Panc1 (cell line): ENCODE data around the gene NOL4L. TPM values are rescaled to one million over a fixed set of nuclear protein-coding genes. Genes with fewer than 3 reads are reported as not detected.

Experiments used
- ATAC-seq: fragments of 200-7000 bp; cut with Tn5 transposase; 2 replicates; pipeline ENCODE4 v1.9.1; 2020; ENCODE audit warnings: mild to moderate bottlenecking, moderate library complexity
- BruUV-seq: library from RNA; stranded (reverse); fragments of 400-500 nt; replicated peaks from 2 replicates; lab custom pipeline; 2021; lab: Mats Ljungman, UMichigan
- CTCF ChIA-PET: fragments of 300-600 bp; sonication (Branson Sonifier 250); formaldehyde crosslinking; loops from one replicate; lab custom pipeline; 2022; ENCODE audit warnings: antibody characterized with exemption; lab: Charles Lee
- POLR2A ChIA-PET: fragments of 300-600 bp; sonication (Branson Sonifier 250); formaldehyde crosslinking; loops from one replicate; lab custom pipeline; 2022; ENCODE audit warnings: antibody characterized with exemption; lab: Charles Lee
- DNase-seq: peaks from one replicate; pipeline ENCODE4 v3.0.0-alpha.2; 2010; ENCODE audit warnings: low read depth, low spot score
- H3K27ac ChIP-seq: 2 replicates; pipeline ENCODE4 v1.5.1; 2011; ENCODE audit warnings: mild to moderate bottlenecking, low read length, inconsistent platforms
- H3K27me3 ChIP-seq: fragments of 200-500 bp; sonication (Bioruptor generic); 2 replicates; pipeline ENCODE4 v1.6.0; 2014; ENCODE audit warnings: low read length, inconsistent platforms; ENCODE audit not compliant: control insufficient read depth, insufficient read depth
- H3K36me3 ChIP-seq: fragments of 200-500 bp; sonication (Bioruptor generic); 2 replicates; pipeline ENCODE4 v1.5.1; 2014; ENCODE audit warnings: inconsistent platforms, mild to moderate bottlenecking, low read length, moderate library complexity; ENCODE audit not compliant: control insufficient read depth, insufficient read depth
- H3K4me1 ChIP-seq: 2 replicates; pipeline ENCODE4 v1.5.1; 2011; ENCODE audit warnings: inconsistent platforms, mild to moderate bottlenecking, low read length, moderate library complexity; ENCODE audit not compliant: control insufficient read depth, insufficient read depth
- H3K4me3 ChIP-seq, 2 experiments: 2 replicates each; pipeline ENCODE4 v1.5.1; 2011 to 2012; ENCODE audit warnings: low read depth in 2 of 2, low read length in 2 of 2, mild to moderate bottlenecking in 2 of 2, inconsistent platforms in 1 of 2, moderate library complexity in 1 of 2
- H3K9me3 ChIP-seq: fragments of 200-500 bp; sonication (Bioruptor generic); 2 replicates; pipeline ENCODE4 v1.5.1; 2014; ENCODE audit warnings: low read depth, mild to moderate bottlenecking, inconsistent platforms, low read length, moderate library complexity; ENCODE audit not compliant: control insufficient read depth, insufficient read depth
- CTCF ChIP-seq: fragments of 450-650 bp; IDR thresholded peaks from 2 replicates; pipeline ENCODE4 v1.5.1; 2017; ENCODE audit warnings: mild to moderate bottlenecking
- POLR2AphosphoS5 ChIP-seq: IDR thresholded peaks from 2 replicates; pipeline ENCODE4 v1.6.1; 2012; ENCODE audit warnings: mild to moderate bottlenecking, low read depth, low read length, moderate library complexity
- SIN3A ChIP-seq: IDR thresholded peaks from 2 replicates; pipeline ENCODE4 v1.6.1; 2012; ENCODE audit warnings: low read depth, mild to moderate bottlenecking, low read length, moderate library complexity, borderline replicate concordance; ENCODE audit not compliant: insufficient read depth
- TCF7L2 ChIP-seq: IDR thresholded peaks from 2 replicates; pipeline ENCODE4 v1.6.1; 2011; ENCODE audit warnings: mild to moderate bottlenecking, low read depth, low read length, inconsistent platforms
- in situ Hi-C: cut with HindIII; loops from 2 replicates; pipeline ENCODE4 v1.10.0; 2016; ENCODE audit warnings: low sequenced_read_pairs, low pct_unique_long_range_greater_than_20kb
- intact Hi-C: fragments of 100-400 bp; cut with micrococcal nuclease; formaldehyde crosslinking; loops from one replicate; pipeline ENCODE4 v1.10.0; 2022; ENCODE audit not compliant: unreplicated experiment
- total RNA-seq: library from RNA; stranded (reverse); gene quantifications from one replicate; pipeline ENCODE4 v1.2.1, GENCODE V29; 2021; ENCODE audit not compliant: unreplicated experiment
- TF ChIP-seq, protein P1 (sequence below), 2 experiments: IDR thresholded peaks; 2 replicates each; pipeline ENCODE4 v1.6.1; 2011 to 2012; ENCODE audit warnings: low read depth in 2 of 2, control low read depth in 1 of 2, low read length in 1 of 2, mild to moderate bottlenecking in 1 of 2, moderate library complexity in 1 of 2; ENCODE audit not compliant: insufficient read depth in 1 of 2

NOL4L gene
- total RNA-seq, 1 experiment from 2014 or later: 21.6 TPM

GRCh38 chr20:32468313-32468640 lies 116.9 kb downstream of the NOL4L start:
- no peak overlapping the region for H3K4me3 ChIP-seq
- no peak overlapping the region for H3K27ac ChIP-seq
- no TSS peak for BruUV-seq
- ATAC-seq: no peak
- intact Hi-C loops: no loop called here
- H3K4me1 ChIP-seq: peaks cover 11% of the 10 kb centered on the region
- DNase-seq: no peak
- in situ Hi-C loops: no loop called here
- ChIA-PET CTCF (no interaction called here), POLR2A (no interaction called here)
- H3K36me3 ChIP-seq: no peaks in the 10 kb centered on the region
- TF ChIP-seq POLR2AphosphoS5 (no peak), CTCF (no peak), SIN3A (no peak), TCF7L2 (no peak)
- TF ChIP-seq, protein P1, sequence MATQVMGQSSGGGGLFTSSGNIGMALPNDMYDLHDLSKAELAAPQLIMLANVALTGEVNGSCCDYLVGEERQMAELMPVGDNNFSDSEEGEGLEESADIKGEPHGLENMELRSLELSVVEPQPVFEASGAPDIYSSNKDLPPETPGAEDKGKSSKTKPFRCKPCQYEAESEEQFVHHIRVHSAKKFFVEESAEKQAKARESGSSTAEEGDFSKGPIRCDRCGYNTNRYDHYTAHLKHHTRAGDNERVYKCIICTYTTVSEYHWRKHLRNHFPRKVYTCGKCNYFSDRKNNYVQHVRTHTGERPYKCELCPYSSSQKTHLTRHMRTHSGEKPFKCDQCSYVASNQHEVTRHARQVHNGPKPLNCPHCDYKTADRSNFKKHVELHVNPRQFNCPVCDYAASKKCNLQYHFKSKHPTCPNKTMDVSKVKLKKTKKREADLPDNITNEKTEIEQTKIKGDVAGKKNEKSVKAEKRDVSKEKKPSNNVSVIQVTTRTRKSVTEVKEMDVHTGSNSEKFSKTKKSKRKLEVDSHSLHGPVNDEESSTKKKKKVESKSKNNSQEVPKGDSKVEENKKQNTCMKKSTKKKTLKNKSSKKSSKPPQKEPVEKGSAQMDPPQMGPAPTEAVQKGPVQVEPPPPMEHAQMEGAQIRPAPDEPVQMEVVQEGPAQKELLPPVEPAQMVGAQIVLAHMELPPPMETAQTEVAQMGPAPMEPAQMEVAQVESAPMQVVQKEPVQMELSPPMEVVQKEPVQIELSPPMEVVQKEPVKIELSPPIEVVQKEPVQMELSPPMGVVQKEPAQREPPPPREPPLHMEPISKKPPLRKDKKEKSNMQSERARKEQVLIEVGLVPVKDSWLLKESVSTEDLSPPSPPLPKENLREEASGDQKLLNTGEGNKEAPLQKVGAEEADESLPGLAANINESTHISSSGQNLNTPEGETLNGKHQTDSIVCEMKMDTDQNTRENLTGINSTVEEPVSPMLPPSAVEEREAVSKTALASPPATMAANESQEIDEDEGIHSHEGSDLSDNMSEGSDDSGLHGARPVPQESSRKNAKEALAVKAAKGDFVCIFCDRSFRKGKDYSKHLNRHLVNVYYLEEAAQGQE (IDR thresholded peaks at IDR 0.05; ENCODE audit: insufficient read depth in 1 of 2, low read depth in 2 of 2, low read length in 1 of 2): no peak
- no peaks in the 10 kb centered on the region for H3K9me3 ChIP-seq
- no peaks in the 10 kb centered on the region for H3K27me3 ChIP-seq

- TF ChIP-seq POLR2AphosphoS5 (no peak), CTCF (no peak), TCF7L2 (no peak), SIN3A (no peak)
- TF ChIP-seq, protein P1 (IDR thresholded peaks at IDR 0.05; ENCODE audit: insufficient read depth in 1 of 2, low read depth in 2 of 2, low read length in 1 of 2): no peak
- no peaks in the 10 kb centered on the region for H3K27me3 ChIP-seq
- BruUV-seq: no TSS peak
- no peak overlapping the region for H3K4me3 ChIP-seq
- no peaks in the 10 kb centered on the region for H3K9me3 ChIP-seq
- ChIA-PET CTCF (no interaction called here), POLR2A (no interaction called here)
- H3K4me1 ChIP-seq: peaks cover 11% of the 10 kb centered on the region
- ATAC-seq (no peak), DNase-seq (no peak)
- in situ Hi-C loops: no loop called here
- intact Hi-C loops: no loop called here
- H3K36me3 ChIP-seq: no peaks in the 10 kb centered on the region
- no peak overlapping the region for H3K27ac ChIP-seq
Measured at GRCh38 chr20:32467506-32468312, 117.4 kb downstream of the NOL4L start.
